A549 (cell line): Measurements from ENCODE around the gene SLC24A3. TPM values are rescaled to one million over a fixed set of nuclear protein-coding genes. Genes with fewer than 3 reads are reported as not detected.

ENCODE experiments used
- ATAC-seq, 2 experiments: fragments of 200-7000 bp in 1 of 2; fragments of >200 bp in 1 of 2; cut with Nextera tagmentation in 1 of 2; cut with Tn5 transposase in 1 of 2; 3 replicates each; pipeline versions ENCODE4 v1.8.0 to v1.9.1; 2018 to 2020; ENCODE audit warnings: mild to moderate bottlenecking in 1 of 2, moderate library complexity in 1 of 2
- CTCF ChIA-PET: fragments of 300-600 bp; sonication (Branson Sonifier 250); formaldehyde crosslinking; extraction: SDS; loops from one replicate; lab custom pipeline; 2021; ENCODE audit warnings: antibody characterized with exemption, inconsistent platforms; lab: Yijun Ruan, JAX
- POLR2A ChIA-PET: fragments of 350-600 bp; formaldehyde crosslinking; extraction: SDS; loops from one replicate; lab custom pipeline; 2021; ENCODE audit warnings: antibody characterized with exemption, inconsistent platforms; lab: Yijun Ruan, JAX
- DNase-seq, 2 experiments: peaks; one replicate each; pipeline versions ENCODE4 v3.0.0 to v3.0.0-alpha.2; 2011 to 2016; ENCODE audit warnings: low read depth in 1 of 2, low spot score in 1 of 2
- FAIRE-seq: peaks from 2 replicates; lab custom pipeline; 2011; peaks lifted over from hg19 to GRCh38; lab: Jason Lieb, UNC
- H3K27ac ChIP-seq, 2 experiments: fragments of >200 bp; sonication (Bioruptor Twin); formaldehyde crosslinking; 3 replicates each; pipeline ENCODE4 v1.5.1; 2016 to 2017
- H3K4me1 ChIP-seq: fragments of >200 bp; sonication (Bioruptor Twin); formaldehyde crosslinking; 3 replicates; pipeline ENCODE4 v1.6.1; 2016
- H3K4me2 ChIP-seq: fragments of >200 bp; sonication (Bioruptor Twin); formaldehyde crosslinking; 3 replicates; pipeline ENCODE4 v1.6.1; 2016
- H3K4me3 ChIP-seq: fragments of >200 bp; sonication (Bioruptor Twin); formaldehyde crosslinking; 3 replicates; pipeline ENCODE4 v1.5.1; 2016
- H3K9me3 ChIP-seq: fragments of >200 bp; sonication (Bioruptor Twin); formaldehyde crosslinking; 3 replicates; pipeline ENCODE4 v1.6.1; 2016
- BCL3 ChIP-seq: fragments of >200 bp; sonication (Bioruptor Twin); formaldehyde crosslinking; IDR thresholded peaks from 3 replicates; pipeline ENCODE4 v1.6.1; 2016
- CBX2 ChIP-seq: fragments of 200-600 bp; sonication (generic); IDR thresholded peaks from 2 replicates; pipeline ENCODE4 v1.6.1; 2016; ENCODE audit warnings: low read depth, mild to moderate bottlenecking, borderline replicate concordance
- CTCF ChIP-seq: fragments of >200 bp; sonication (Bioruptor Twin); formaldehyde crosslinking; IDR thresholded peaks from 3 replicates; pipeline ENCODE4 v1.5.1; 2016
- ELK1 ChIP-seq: fragments of 150-350 bp; IDR thresholded peaks from 2 replicates; pipeline ENCODE4 v1.6.1; 2014; ENCODE audit warnings: low read depth, mild to moderate bottlenecking, low read length
- FOSL2 ChIP-seq, 2 experiments: fragments of 450-650 bp in 1 of 2; fragments of >200 bp in 1 of 2; sonication (Bioruptor Twin) in 1 of 2; formaldehyde crosslinking; IDR thresholded peaks; 2 replicates each; pipeline versions ENCODE4 v1.5.0 to v1.6.1; 2016 to 2020; ENCODE audit warnings: mild to moderate bottlenecking in 1 of 2, moderate library complexity in 1 of 2
- FOXS1 ChIP-seq: fragments of 250-450 bp; sonication (Bioruptor Pico); IDR thresholded peaks from 2 replicates; pipeline ENCODE4 v1.5.0; 2020; ENCODE audit warnings: mild to moderate bottlenecking, moderate library complexity
- HOXB5 ChIP-seq: fragments of 250-450 bp; sonication (Bioruptor Pico); IDR thresholded peaks from 2 replicates; pipeline ENCODE4 v1.5.0; 2020; ENCODE audit warnings: mild to moderate bottlenecking, moderate library complexity
- JUN ChIP-seq, 2 experiments: fragments of >200 bp; sonication (Bioruptor Twin); formaldehyde crosslinking; IDR thresholded peaks; 2 replicates in 1 of 2; 3 replicates in 1 of 2; pipeline ENCODE4 v1.6.1; 2016 to 2017
- KDM5A ChIP-seq: fragments of 200-600 bp; sonication (generic); IDR thresholded peaks from 2 replicates; pipeline ENCODE4 v1.6.1; 2016; ENCODE audit warnings: antibody characterized with exemption, mild to moderate bottlenecking
- MAX ChIP-seq: IDR thresholded peaks from 2 replicates; pipeline ENCODE4 v1.6.1; 2012
- MAZ ChIP-seq: fragments of 150-350 bp; IDR thresholded peaks from 2 replicates; pipeline ENCODE4 v1.6.1; 2014; ENCODE audit warnings: antibody characterized with exemption, low read depth, low read length, borderline replicate concordance
- PBX3 ChIP-seq: IDR thresholded peaks from 2 replicates; pipeline ENCODE4 v1.6.1; 2012
- PHF8 ChIP-seq: fragments of 200-600 bp; sonication (generic); IDR thresholded peaks from 2 replicates; pipeline ENCODE4 v1.6.1; 2016; ENCODE audit warnings: low read depth, mild to moderate bottlenecking, antibody characterized with exemption, moderate library complexity, borderline replicate concordance
- RAD21 ChIP-seq, 2 experiments: fragments of >200 bp in 1 of 2; sonication (Bioruptor Twin) in 1 of 2; formaldehyde crosslinking in 1 of 2; IDR thresholded peaks in 1 of 2; conservative IDR thresholded peaks in 1 of 2; 2 replicates in 1 of 2; 3 replicates in 1 of 2; pipeline ENCODE4 v1.6.1; 2012 to 2018; ENCODE audit warnings: inconsistent platforms in 1 of 2
- RARB ChIP-seq: fragments of 250-450 bp; sonication (Bioruptor Pico); IDR thresholded peaks from 2 replicates; pipeline ENCODE4 v1.8.0; 2021; ENCODE audit warnings: mild to moderate bottlenecking, moderate library complexity
- REST ChIP-seq: fragments of 200-600 bp; sonication (generic); IDR thresholded peaks from 2 replicates; pipeline ENCODE4 v1.6.1; 2016; ENCODE audit warnings: antibody characterized with exemption, mild to moderate bottlenecking, moderate library complexity
- RFX5 ChIP-seq: fragments of 450-650 bp; IDR thresholded peaks from 2 replicates; pipeline ENCODE4 v1.7.1; 2014; ENCODE audit warnings: antibody characterized with exemption, mild to moderate bottlenecking, moderate library complexity
- SREBF2 ChIP-seq: fragments of 450-650 bp; IDR thresholded peaks from 2 replicates; pipeline ENCODE4 v1.6.1; 2014; ENCODE audit warnings: mild to moderate bottlenecking, moderate library complexity
- ZC3H11A ChIP-seq: fragments of 450-650 bp; IDR thresholded peaks from 2 replicates; pipeline ENCODE4 v1.6.1; 2014; ENCODE audit warnings: antibody characterized with exemption, mild to moderate bottlenecking
- ZFP36 ChIP-seq: fragments of 450-650 bp; IDR thresholded peaks from 2 replicates; pipeline ENCODE4 v1.6.1; 2014; ENCODE audit warnings: borderline replicate concordance; ENCODE audit not compliant: partially characterized antibody
- ZNF302 ChIP-seq: fragments of 250-450 bp; sonication (Bioruptor Pico); IDR thresholded peaks from 2 replicates; pipeline ENCODE4 v1.9.0; 2021; ENCODE audit warnings: inconsistent platforms, mild to moderate bottlenecking, moderate library complexity
- ZSCAN20 ChIP-seq: fragments of 250-450 bp; sonication (Bioruptor Pico); IDR thresholded peaks from 2 replicates; pipeline ENCODE4 v1.8.0; 2022; ENCODE audit warnings: mild to moderate bottlenecking, moderate library complexity
- WGBS: methylation state at CpG from one replicate; pipeline ENCODE4 v1.1.6; 2017; ENCODE audit errors: missing lambda C conversion rate; 5-methylcytosine and 5-hydroxymethylcytosine counted together
- polyA plus RNA-seq, 4 experiments: library from polyadenylated mRNA; depleted of rRNA in 3 of 4; stranded (reverse); fragments of >200 nt; fragmentation: RNase III in 1 of 4; extraction: RNeasy Plus Mini Kit Qiagen cat#74134 plus additional on column Dnase treatment in 1 of 4; gene quantifications; 2 replicates in 3 of 4; 3 replicates in 1 of 4; pipeline ENCODE4 v1.2.3, GENCODE V29; 2011 to 2017

Gene SLC24A3
- polyA plus RNA-seq, 2 of the 4 experiments (the other 2 are of a cell fraction) = 0.08 TPM; not detected in 1

- H3K4me3 ChIP-seq = no peak overlapping the region
- 13% methylated on average over 6 of the region's 6 CpGs for WGBS
- DNase-seq = peak in 1 of 2 experiments; percentile 23
- no peaks in the 10 kb centered on the region for H3K9me3 ChIP-seq
- ChIA-PET POLR2A (no interaction called here), CTCF (interaction anchor here (0.8 to 1.4 kb wide), 2 partner anchors 9 to 29 kb away, joined by 4 read pairs; no protein-coding TSS in a partner anchor)
- FAIRE-seq = no peak
- no peaks in the 10 kb centered on the region for H3K4me1 ChIP-seq
- TF ChIP-seq PBX3 (no peak), ZSCAN20 (CRISPR knock-in tag) (no peak), FOSL2 (IDR thresholded peaks at IDR 0.05) (no peak), FOSL2 (CRISPR knock-in tag; IDR thresholded peaks at IDR 0.05) (0 out of 2 replicates have a peak, but pooled peaks have one; percentile 16), ELK1 (no peak), ZNF302 (CRISPR knock-in tag) (no peak), MAZ (no peak), ZFP36 (no peak), SREBF2 (no peak), RAD21 (conservative IDR thresholded peaks at IDR 0.05 in 1 of 2, IDR thresholded peaks at IDR 0.05 in 1 of 2) (peak in 1 of 2 experiments; percentile 9; a peak in 1 of 5 replicates), CTCF (0 out of 3 replicates have a peak, but pooled peaks have one; percentile 8), CBX2 (no peak)
- no peak overlapping the region for H3K27ac ChIP-seq
- 0 out of 6 replicates have a peak, but pooled peaks of 1 of the 2 experiments have one; percentile 30 for ATAC-seq
- H3K4me2 ChIP-seq = no peak overlapping the region
Observed at GRCh38 chr20:19249106-19249879, 36.9 kb downstream of the SLC24A3 start.

- CTCF ChIA-PET = interaction anchor here (1.3 to 1.4 kb wide), 2 partner anchors 9 to 30 kb away, joined by 3 to 4 read pairs; no protein-coding TSS in a partner anchor
- ATAC-seq (no peak), FAIRE-seq (peak; percentile 43), DNase-seq (no peak)
- H3K4me3 ChIP-seq = no peak overlapping the region
- H3K4me1 ChIP-seq = no peaks in the 10 kb centered on the region
- H3K4me2 ChIP-seq = no peak overlapping the region
- no peak for TF ChIP-seq FOXS1 (CRISPR knock-in tag)
- no peak for TF ChIP-seq RARB (CRISPR knock-in tag)
- TF ChIP-seq RFX5 = no peak
- no peak for TF ChIP-seq ZC3H11A
- TF ChIP-seq PHF8 = no peak
- H3K9me3 ChIP-seq = no peaks in the 10 kb centered on the region
- no peak overlapping the region for H3K27ac ChIP-seq
- POLR2A ChIA-PET = no interaction called here
Observed at GRCh38 chr20:19250346-19250745, 37.9 kb downstream of the SLC24A3 start.

GRCh38 chr20:19251506-19251905 is 39.1 kb downstream of the SLC24A3 start:
- Histone ChIP-seq H3K4me3 (no peak overlapping the region), H3K9me3 (no peaks in the 10 kb centered on the region), H3K4me1 (no peaks in the 10 kb centered on the region), H3K4me2 (no peak overlapping the region), H3K27ac (no peak overlapping the region)
- ChIA-PET POLR2A (no interaction called here), CTCF (interaction anchor here (2.6 kb wide), 1 partner anchor 45 kb away, joined by 9 read pairs; no protein-coding TSS in a partner anchor)
- 6% methylated on average over 4 of the region's 4 CpGs for WGBS
- no peak for FAIRE-seq
- no peak for ATAC-seq
- no peak for DNase-seq
- TF ChIP-seq ZFP36 = no peak
- TF ChIP-seq KDM5A = no peak
- TF ChIP-seq PHF8 = no peak
- no peak for TF ChIP-seq REST
- TF ChIP-seq MAX = no peak
- no peak for TF ChIP-seq BCL3
- TF ChIP-seq JUN (IDR thresholded peaks at IDR 0.05) = no peak
- TF ChIP-seq RFX5 = no peak
- no peak for TF ChIP-seq HOXB5
